NB4 (cell line): ENCODE results near the gene GALNT17.

Source experiments
- DNase-seq: peaks from one replicate; pipeline ENCODE4 v3.0.0; 2010; ENCODE audit warnings: low read depth
- H3K4me3 ChIP-seq: one replicate; pipeline ENCODE4 v1.5.1; 2011; ENCODE audit warnings: mild to moderate bottlenecking, low read depth, low read length, moderate library complexity
- CTCF ChIP-seq: IDR thresholded peaks from one replicate; pipeline ENCODE4 v1.5.1; 2012; ENCODE audit warnings: low read depth, low read length
- MAX ChIP-seq: IDR thresholded peaks from 2 replicates; pipeline ENCODE4 v1.6.1; 2011; ENCODE audit warnings: low read depth, low read length
- MYC ChIP-seq: IDR thresholded peaks from 2 replicates; pipeline ENCODE4 v1.6.1; 2011; ENCODE audit warnings: low read depth, low read length
- POLR2A ChIP-seq: IDR thresholded peaks from 2 replicates; pipeline ENCODE4 v1.6.1; 2011; ENCODE audit warnings: mild to moderate bottlenecking; ENCODE audit not compliant: insufficient read length; ENCODE audit errors: extremely low read depth

GALNT17 gene

GRCh38 chr7:71227126-71227525 is 95.2 kb downstream of the GALNT17 start:
- DNase-seq: no peak
- TF ChIP-seq MAX (no peak), POLR2A (no peak), MYC (no peak), CTCF (no peak)
- no peak overlapping the region for H3K4me3 ChIP-seq

- TF ChIP-seq MYC: no peak
- no peak for TF ChIP-seq POLR2A
- no peak for TF ChIP-seq MAX
- TF ChIP-seq CTCF: no peak
- DNase-seq: no peak
- no peak overlapping the region for H3K4me3 ChIP-seq
Observed at GRCh38 chr7:71229148-71229547, 97.2 kb downstream of the GALNT17 start.

- DNase-seq: no peak
- TF ChIP-seq MYC (no peak), MAX (no peak), CTCF (no peak), POLR2A (no peak)
- H3K4me3 ChIP-seq: no peak overlapping the region
Observed at GRCh38 chr7:71229699-71230098, 97.8 kb downstream of the GALNT17 start.

GRCh38 chr7:71235253-71235652 is 103.3 kb downstream of the GALNT17 start:
- DNase-seq: no peak
- H3K4me3 ChIP-seq: no peak overlapping the region
- no peak for TF ChIP-seq POLR2A
- TF ChIP-seq CTCF: no peak
- TF ChIP-seq MAX: no peak
- TF ChIP-seq MYC: no peak

GRCh38 chr7:71236230-71237105 is 104.5 kb downstream of the GALNT17 start:
- TF ChIP-seq MAX: no peak
- TF ChIP-seq POLR2A: no peak
- no peak for TF ChIP-seq CTCF
- no peak for TF ChIP-seq MYC
- no peak overlapping the region for H3K4me3 ChIP-seq
- DNase-seq: no peak
